HEK293T (cell line): ENCODE results near the gene NHERF1.

Experiments
- BHLHE40 ChIP-seq: fragments of 450-650 bp; IDR thresholded peaks from 2 replicates; pipeline ENCODE4 v1.6.1; 2016; ENCODE audit warnings: mild to moderate bottlenecking, moderate library complexity, borderline replicate concordance
- FOXA1 ChIP-seq: fragments of 450-650 bp; IDR thresholded peaks from 2 replicates; pipeline ENCODE4 v1.6.1; 2016; ENCODE audit warnings: mild to moderate bottlenecking
- FOXK2 ChIP-seq: fragments of 450-650 bp; IDR thresholded peaks from 2 replicates; pipeline ENCODE4 v1.6.1; 2016; ENCODE audit warnings: mild to moderate bottlenecking
- FOXM1 ChIP-seq: fragments of 450-650 bp; IDR thresholded peaks from 2 replicates; pipeline ENCODE4 v1.6.1; 2017; ENCODE audit warnings: mild to moderate bottlenecking, borderline replicate concordance
- HDGF ChIP-seq: fragments of 450-650 bp; IDR thresholded peaks from 2 replicates; pipeline ENCODE4 v1.6.1; 2017; ENCODE audit warnings: antibody characterized with exemption, borderline replicate concordance
- PKNOX1 ChIP-seq: fragments of 450-650 bp; IDR thresholded peaks from 2 replicates; pipeline ENCODE4 v1.6.1; 2016
- SUZ12 ChIP-seq: fragments of 450-650 bp; IDR thresholded peaks from 2 replicates; pipeline ENCODE4 v1.6.1; 2016; ENCODE audit warnings: mild to moderate bottlenecking
- TARDBP ChIP-seq: fragments of 450-650 bp; IDR thresholded peaks from 2 replicates; pipeline ENCODE4 v1.6.1; 2016

GRCh38 chr17:74769266-74769855 is 20.9 kb downstream of the NHERF1 start:
- TF ChIP-seq BHLHE40 (no peak), FOXK2 (no peak), HDGF (no peak), SUZ12 (no peak), FOXM1 (no peak), TARDBP (no peak), PKNOX1 (no peak), FOXA1 (no peak)
